AG09309 (cell line): Measurements from ENCODE around the gene THSD4.

Experiments used
- DNase-seq: peaks from one replicate; pipeline ENCODE4 v3.0.0-alpha.2; 2010; ENCODE audit warnings: low read depth
- H3K4me3 ChIP-seq: 2 replicates; pipeline ENCODE4 v1.5.1; 2011; ENCODE audit warnings: mild to moderate bottlenecking, low read depth, low read length, moderate library complexity; ENCODE audit not compliant: control insufficient read depth
- CTCF ChIP-seq: IDR thresholded peaks from 2 replicates; pipeline ENCODE4 v1.5.1; 2011; ENCODE audit warnings: mild to moderate bottlenecking, low read depth, low read length, inconsistent platforms; ENCODE audit not compliant: insufficient read depth, control insufficient read depth; ENCODE audit errors: missing control alignments

Gene THSD4

GRCh38 chr15:71430782-71431181, 315.5 kb downstream of the THSD4 start:
- H3K4me3 ChIP-seq = no peak overlapping the region
- TF ChIP-seq CTCF = no peak
- DNase-seq = no peak

GRCh38 chr15:71431343-71432336, 316.4 kb downstream of the THSD4 start:
- H3K4me3 ChIP-seq = no peak overlapping the region
- TF ChIP-seq CTCF = no peak
- DNase-seq = no peak

- H3K4me3 ChIP-seq = no peak overlapping the region
- no peak for TF ChIP-seq CTCF
- no peak for DNase-seq
These were observed 318.1 kb downstream of the THSD4 start for GRCh38 chr15:71433402-71433801.

- TF ChIP-seq CTCF = no peak
These were observed 319.5 kb downstream of the THSD4 start for GRCh38 chr15:71434774-71435173.

GRCh38 chr15:71435552-71435951, 320.3 kb downstream of the THSD4 start:
- no peak for DNase-seq
- TF ChIP-seq CTCF = no peak
- no peak overlapping the region for H3K4me3 ChIP-seq

More at GRCh38 chr15:71434774-71435173, 319.5 kb downstream of the THSD4 start:
- no peak overlapping the region for H3K4me3 ChIP-seq
- DNase-seq = no peak

GRCh38 chr15:71436854-71437253, 321.6 kb downstream of the THSD4 start:
- TF ChIP-seq CTCF = no peak
- H3K4me3 ChIP-seq = no peak overlapping the region
- no peak for DNase-seq
